Neural cell (in vitro differentiated cells): ENCODE data around the gene GABBR2. TPM values are rescaled to one million over a fixed set of nuclear protein-coding genes. Genes with fewer than 3 reads are reported as not detected.

Experiments
- H2AFZ ChIP-seq: fragments of 200-600, 300-800 bp; sonication (generic), shearing (Covaris generic); 2 replicates; pipeline ENCODE4 v1.6.0; 2014; ENCODE audit warnings: low read depth, mild to moderate bottlenecking, antibody characterized with exemption, low read length, moderate library complexity
- H3F3A ChIP-seq: fragments of 200-600 bp; shearing (Covaris generic); 2 replicates; pipeline ENCODE4 v1.6.1; 2016; ENCODE audit warnings: mild to moderate bottlenecking, moderate library complexity, mixed read lengths, antibody characterized with exemption, low read length; ENCODE audit not compliant: insufficient read depth, poor library complexity, severe bottlenecking
- H3K27ac ChIP-seq: fragments of 200-600, 300-800 bp; sonication (generic), shearing (Covaris generic); 2 replicates; pipeline ENCODE4 v1.5.1; 2014; ENCODE audit warnings: mild to moderate bottlenecking, low read length, moderate library complexity
- H3K27me3 ChIP-seq: fragments of 300-800, 200-600 bp; sonication (generic), shearing (Covaris generic); 2 replicates; pipeline ENCODE4 v1.6.0; 2014; ENCODE audit warnings: mild to moderate bottlenecking, low read depth, low read length, moderate library complexity; ENCODE audit not compliant: insufficient read depth
- H3K36me3 ChIP-seq: fragments of 300-800, 200-600 bp; sonication (generic), shearing (Covaris generic); 2 replicates; pipeline ENCODE4 v1.5.1; 2014; ENCODE audit warnings: mild to moderate bottlenecking, antibody characterized with exemption, low read length, moderate library complexity; ENCODE audit not compliant: insufficient read depth
- H3K4me2 ChIP-seq: fragments of 300-800, 200-600 bp; sonication (generic), shearing (Covaris generic); 2 replicates; pipeline ENCODE4 v1.6.0; 2014; ENCODE audit warnings: mild to moderate bottlenecking, low read length
- H3K4me3 ChIP-seq: fragments of 300-800, 200-600 bp; sonication (generic), shearing (Covaris generic); 2 replicates; pipeline ENCODE4 v1.5.1; 2014; ENCODE audit warnings: mild to moderate bottlenecking, low read length, moderate library complexity
- H3K79me2 ChIP-seq: fragments of 200-600 bp; shearing (Covaris generic); replicated peaks from 2 replicates; pipeline ENCODE4 v1.6.0; 2014; ENCODE audit warnings: mild to moderate bottlenecking, low read length, moderate library complexity; ENCODE audit not compliant: insufficient read depth
- H3K9ac ChIP-seq: fragments of 300-800, 200-600 bp; sonication (generic), shearing (Covaris generic); 2 replicates; pipeline ENCODE4 v1.6.1; 2016; ENCODE audit warnings: mild to moderate bottlenecking, low read length, mixed read lengths
- H3K9me2 ChIP-seq: fragments of 200-600 bp; shearing (Covaris generic); 2 replicates; pipeline ENCODE4 v1.6.1; 2016; ENCODE audit warnings: mild to moderate bottlenecking, low read length, mixed read lengths; ENCODE audit not compliant: insufficient read depth
- H3K9me3 ChIP-seq: fragments of 200-600, 300-800 bp; sonication (generic), shearing (Covaris generic); 2 replicates; pipeline ENCODE4 v1.6.1; 2016; ENCODE audit warnings: mild to moderate bottlenecking, mixed run types, low read length, moderate library complexity, mixed read lengths
- H4K20me1 ChIP-seq: fragments of 200-600 bp; shearing (Covaris generic); 2 replicates; pipeline ENCODE4 v1.6.1; 2016; ENCODE audit warnings: mild to moderate bottlenecking, mixed run types; ENCODE audit not compliant: insufficient read depth
- EP300 ChIP-seq: fragments of 450-650 bp; conservative IDR thresholded peaks from 2 replicates; pipeline ENCODE4 v1.6.1; 2014; ENCODE audit warnings: antibody characterized with exemption, mild to moderate bottlenecking, moderate library complexity; ENCODE audit not compliant: poor library complexity, severe bottlenecking
- EZH2 ChIP-seq: fragments of 200-600, 300-800 bp; shearing (Covaris generic), sonication (generic); IDR thresholded peaks from 2 replicates; pipeline ENCODE4 v1.6.1; 2014; ENCODE audit warnings: antibody characterized with exemption, low read length, borderline replicate concordance, mild to moderate bottlenecking; ENCODE audit not compliant: insufficient read depth, poor library complexity, severe bottlenecking
- MXI1 ChIP-seq: fragments of 450-650 bp; conservative IDR thresholded peaks from 2 replicates; pipeline ENCODE4 v1.6.1; 2014; ENCODE audit warnings: antibody characterized with exemption, mild to moderate bottlenecking; ENCODE audit not compliant: poor library complexity, severe bottlenecking
- POLR2AphosphoS5 ChIP-seq: IDR thresholded peaks from 2 replicates; pipeline ENCODE4 v1.6.1; 2012
- RAD21 ChIP-seq: fragments of 450-650 bp; conservative IDR thresholded peaks from 2 replicates; pipeline ENCODE4 v1.6.1; 2014; ENCODE audit warnings: antibody characterized with exemption, mild to moderate bottlenecking, moderate library complexity
- SMC3 ChIP-seq: fragments of 450-650 bp; conservative IDR thresholded peaks from 2 replicates; pipeline ENCODE4 v1.6.1; 2014; ENCODE audit warnings: antibody characterized with exemption, mild to moderate bottlenecking, moderate library complexity; ENCODE audit not compliant: poor library complexity
- TAF1 ChIP-seq: IDR thresholded peaks from 2 replicates; pipeline ENCODE4 v1.6.1; 2012; ENCODE audit warnings: low read depth
- polyA plus RNA-seq: library from polyadenylated mRNA; depleted of rRNA; stranded (reverse); fragments of >200 nt; gene quantifications from 2 replicates; pipeline ENCODE4 v1.2.3, GENCODE V29; 2014
- TF ChIP-seq, protein P1 (sequence below): IDR thresholded peaks from 2 replicates; pipeline ENCODE4 v1.6.1; 2012; ENCODE audit warnings: borderline replicate concordance
- TF ChIP-seq, protein P2 (sequence below): fragments of 450-650 bp; IDR thresholded peaks from 2 replicates; pipeline ENCODE4 v1.5.1; 2014; ENCODE audit warnings: antibody characterized with exemption, mild to moderate bottlenecking, moderate library complexity; ENCODE audit not compliant: poor library complexity, severe bottlenecking

Gene GABBR2
- polyA plus RNA-seq, 1 donor from 2014 or later, result 7.1 TPM

DNA sequence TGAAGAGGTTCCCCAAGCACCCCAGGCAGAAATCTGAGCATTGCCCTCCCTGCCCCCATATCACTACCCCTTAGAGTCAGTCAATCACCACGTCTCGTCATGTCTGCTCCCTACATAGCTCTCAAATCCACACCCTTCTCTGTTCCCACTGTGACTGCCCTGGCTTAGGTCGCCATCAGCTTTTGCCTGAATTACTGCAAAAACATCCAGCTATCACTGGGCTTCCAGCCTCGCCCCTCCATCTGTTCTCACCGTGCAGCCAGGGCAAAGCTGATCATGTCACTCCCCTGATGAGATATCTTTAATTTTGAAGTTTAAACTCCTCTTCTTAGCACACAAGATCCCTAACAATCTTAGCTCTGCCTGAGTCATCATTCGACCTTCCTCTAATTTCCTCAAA is 363.7 kb downstream of the GABBR2 start:
- no peak overlapping the region for H3K27ac ChIP-seq
- no peaks in the 10 kb centered on the region for H4K20me1 ChIP-seq
- H3K36me3 ChIP-seq, result no peaks in the 10 kb centered on the region
- H3K4me3 ChIP-seq, result no peak overlapping the region
- H2AFZ ChIP-seq, result no peak overlapping the region
- H3K79me2 ChIP-seq, result no peaks in the 10 kb centered on the region
- no peaks in the 10 kb centered on the region for H3K9me3 ChIP-seq
- TF ChIP-seq, protein P1, sequence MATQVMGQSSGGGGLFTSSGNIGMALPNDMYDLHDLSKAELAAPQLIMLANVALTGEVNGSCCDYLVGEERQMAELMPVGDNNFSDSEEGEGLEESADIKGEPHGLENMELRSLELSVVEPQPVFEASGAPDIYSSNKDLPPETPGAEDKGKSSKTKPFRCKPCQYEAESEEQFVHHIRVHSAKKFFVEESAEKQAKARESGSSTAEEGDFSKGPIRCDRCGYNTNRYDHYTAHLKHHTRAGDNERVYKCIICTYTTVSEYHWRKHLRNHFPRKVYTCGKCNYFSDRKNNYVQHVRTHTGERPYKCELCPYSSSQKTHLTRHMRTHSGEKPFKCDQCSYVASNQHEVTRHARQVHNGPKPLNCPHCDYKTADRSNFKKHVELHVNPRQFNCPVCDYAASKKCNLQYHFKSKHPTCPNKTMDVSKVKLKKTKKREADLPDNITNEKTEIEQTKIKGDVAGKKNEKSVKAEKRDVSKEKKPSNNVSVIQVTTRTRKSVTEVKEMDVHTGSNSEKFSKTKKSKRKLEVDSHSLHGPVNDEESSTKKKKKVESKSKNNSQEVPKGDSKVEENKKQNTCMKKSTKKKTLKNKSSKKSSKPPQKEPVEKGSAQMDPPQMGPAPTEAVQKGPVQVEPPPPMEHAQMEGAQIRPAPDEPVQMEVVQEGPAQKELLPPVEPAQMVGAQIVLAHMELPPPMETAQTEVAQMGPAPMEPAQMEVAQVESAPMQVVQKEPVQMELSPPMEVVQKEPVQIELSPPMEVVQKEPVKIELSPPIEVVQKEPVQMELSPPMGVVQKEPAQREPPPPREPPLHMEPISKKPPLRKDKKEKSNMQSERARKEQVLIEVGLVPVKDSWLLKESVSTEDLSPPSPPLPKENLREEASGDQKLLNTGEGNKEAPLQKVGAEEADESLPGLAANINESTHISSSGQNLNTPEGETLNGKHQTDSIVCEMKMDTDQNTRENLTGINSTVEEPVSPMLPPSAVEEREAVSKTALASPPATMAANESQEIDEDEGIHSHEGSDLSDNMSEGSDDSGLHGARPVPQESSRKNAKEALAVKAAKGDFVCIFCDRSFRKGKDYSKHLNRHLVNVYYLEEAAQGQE, result no peak
- TF ChIP-seq TAF1 (no peak), EZH2 (no peak), RAD21 (no peak), SMC3 (no peak), MXI1 (no peak), POLR2AphosphoS5 (no peak), EP300 (no peak)
- TF ChIP-seq, protein P2, sequence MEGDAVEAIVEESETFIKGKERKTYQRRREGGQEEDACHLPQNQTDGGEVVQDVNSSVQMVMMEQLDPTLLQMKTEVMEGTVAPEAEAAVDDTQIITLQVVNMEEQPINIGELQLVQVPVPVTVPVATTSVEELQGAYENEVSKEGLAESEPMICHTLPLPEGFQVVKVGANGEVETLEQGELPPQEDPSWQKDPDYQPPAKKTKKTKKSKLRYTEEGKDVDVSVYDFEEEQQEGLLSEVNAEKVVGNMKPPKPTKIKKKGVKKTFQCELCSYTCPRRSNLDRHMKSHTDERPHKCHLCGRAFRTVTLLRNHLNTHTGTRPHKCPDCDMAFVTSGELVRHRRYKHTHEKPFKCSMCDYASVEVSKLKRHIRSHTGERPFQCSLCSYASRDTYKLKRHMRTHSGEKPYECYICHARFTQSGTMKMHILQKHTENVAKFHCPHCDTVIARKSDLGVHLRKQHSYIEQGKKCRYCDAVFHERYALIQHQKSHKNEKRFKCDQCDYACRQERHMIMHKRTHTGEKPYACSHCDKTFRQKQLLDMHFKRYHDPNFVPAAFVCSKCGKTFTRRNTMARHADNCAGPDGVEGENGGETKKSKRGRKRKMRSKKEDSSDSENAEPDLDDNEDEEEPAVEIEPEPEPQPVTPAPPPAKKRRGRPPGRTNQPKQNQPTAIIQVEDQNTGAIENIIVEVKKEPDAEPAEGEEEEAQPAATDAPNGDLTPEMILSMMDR, result no peak
- H3K27me3 ChIP-seq, result no peaks in the 10 kb centered on the region
- no peaks in the 10 kb centered on the region for H3K9me2 ChIP-seq
- no peak overlapping the region for H3K9ac ChIP-seq
- H3K4me2 ChIP-seq, result no peak overlapping the region
- no peaks in the 10 kb centered on the region for H3F3A ChIP-seq

DNA sequence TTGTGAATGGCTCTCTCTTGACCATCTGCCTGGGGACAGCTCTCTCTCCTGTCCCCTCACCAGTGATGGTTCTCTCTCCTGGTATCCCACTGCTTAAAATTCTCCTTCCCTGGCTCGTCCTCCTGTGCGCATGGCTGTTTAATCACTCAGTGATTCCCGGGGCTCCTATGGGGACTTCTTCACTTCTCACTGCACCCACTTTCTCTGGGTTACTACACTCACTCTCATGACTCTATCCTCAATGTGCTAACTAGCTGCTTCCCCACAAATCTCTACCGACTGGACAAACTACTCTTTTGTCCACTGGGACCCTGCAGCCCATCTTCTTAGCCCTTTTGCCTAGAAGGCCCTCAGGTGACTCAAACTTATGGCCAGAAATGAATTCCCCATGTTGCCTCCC is 364.2 kb downstream of the GABBR2 start:
- Histone ChIP-seq H3K9me3 (no peaks in the 10 kb centered on the region), H3K79me2 (no peaks in the 10 kb centered on the region), H3K27ac (no peak overlapping the region), H3K27me3 (no peaks in the 10 kb centered on the region), H3K9ac (no peak overlapping the region), H3K36me3 (no peaks in the 10 kb centered on the region), H2AFZ (no peak overlapping the region), H4K20me1 (no peaks in the 10 kb centered on the region), H3K4me2 (no peak overlapping the region), H3K4me3 (no peak overlapping the region), H3F3A (no peaks in the 10 kb centered on the region), H3K9me2 (no peaks in the 10 kb centered on the region)
- TF ChIP-seq POLR2AphosphoS5, result no peak
- no peak for TF ChIP-seq TAF1
- TF ChIP-seq EZH2, result no peak
- TF ChIP-seq SMC3, result no peak
- TF ChIP-seq EP300, result no peak
- TF ChIP-seq, protein P1, result no peak
- TF ChIP-seq RAD21, result no peak
- TF ChIP-seq MXI1, result no peak
- TF ChIP-seq, protein P2, result no peak
